Keratinocyte (primary cell): ENCODE measurements around the gene APOM.

ENCODE experiments used
- CTCF ChIP-seq, 3 experiments: IDR thresholded peaks in 1 of 3; conservative IDR thresholded peaks in 1 of 3; optimal IDR thresholded peaks in 1 of 3; 2 replicates in 2 of 3; 3 replicates in 1 of 3; pipeline versions ENCODE3 to v1.5.1; 2011; ENCODE audit warnings: low read length in 3 of 3, mild to moderate bottlenecking in 3 of 3, moderate library complexity in 2 of 3, control low read depth in 1 of 3, inconsistent platforms in 1 of 3; ENCODE audit not compliant: insufficient read depth in 2 of 3; ENCODE audit errors: extremely low read depth in 1 of 3
- EZH2 ChIP-seq: IDR thresholded peaks from one replicate; pipeline ENCODE4 v1.6.1; 2012; ENCODE audit warnings: inconsistent platforms, mild to moderate bottlenecking, low read length, moderate library complexity

GRCh38 chr6:31626952-31627351, 28.7 kb upstream of the APOM start:
- TF ChIP-seq CTCF (optimal IDR thresholded peaks at IDR 0.05 in 1 of 3, IDR thresholded peaks at IDR 0.05 in 1 of 3, conservative IDR thresholded peaks at IDR 0.05 in 1 of 3; ENCODE audit: extremely low read depth in 1 of 3, insufficient read depth in 2 of 3, low read length in 3 of 3): no peak
- no peak for TF ChIP-seq EZH2
